ENCODE data around the gene CHI3L2. TPM values are rescaled to one million over a fixed set of nuclear protein-coding genes. Genes with fewer than 3 reads are reported as not detected.
A peak's percentile ranks its signal among the peaks of the same experiment; 100 is the strongest.

The CHI3L2 gene
- polyA plus RNA-seq, 6 donors from 2014 or later = 42.6 to 239 (median 159) TPM

DNA sequence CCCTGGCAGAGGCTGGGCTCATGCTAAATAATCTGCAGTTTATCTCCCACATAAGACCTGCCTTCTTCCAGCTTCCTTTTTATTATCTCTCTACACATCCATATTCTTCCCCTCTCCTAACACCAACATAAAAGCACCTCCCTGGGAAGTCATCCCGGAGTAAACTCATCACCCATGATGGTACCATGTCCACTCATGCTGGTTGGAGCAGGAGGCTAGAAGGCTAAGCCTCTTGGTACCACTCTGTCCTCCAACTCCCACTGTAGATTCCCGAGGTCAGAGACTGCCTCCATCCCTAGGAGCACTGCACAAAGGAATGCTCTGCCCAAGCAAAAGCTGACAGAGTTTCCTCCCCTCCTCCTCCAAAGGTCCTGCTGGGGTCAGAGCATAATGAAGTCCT lies 31.3 kb upstream of the CHI3L2 start:
- DNase-seq = no peak
- ATAC-seq (ENCODE audit: low read depth in 2 of 2) = no peak
- peaks cover 67 to 99% (median 96%) of the 10 kb centered on the region in 3 donors for H3K4me1 Mint-ChIP-seq
- H3K9me3 Mint-ChIP-seq = peaks cover 0 to 2% (median 0%) of the 10 kb centered on the region in 7 donors
- H3K36me3 Mint-ChIP-seq = peaks cover 45 to 50% of the 10 kb centered on the region in 2 donors
- peak overlapping the region in 5 of 8 donors; percentile 19 to 61 (median 39) for H3K4me3 Mint-ChIP-seq
- H3K27ac Mint-ChIP-seq = peak overlapping the region in 4 of 6 donors; percentile 56 to 92 (median 80)
- H3K27me3 Mint-ChIP-seq = no peaks in the 10 kb centered on the region

DNA sequence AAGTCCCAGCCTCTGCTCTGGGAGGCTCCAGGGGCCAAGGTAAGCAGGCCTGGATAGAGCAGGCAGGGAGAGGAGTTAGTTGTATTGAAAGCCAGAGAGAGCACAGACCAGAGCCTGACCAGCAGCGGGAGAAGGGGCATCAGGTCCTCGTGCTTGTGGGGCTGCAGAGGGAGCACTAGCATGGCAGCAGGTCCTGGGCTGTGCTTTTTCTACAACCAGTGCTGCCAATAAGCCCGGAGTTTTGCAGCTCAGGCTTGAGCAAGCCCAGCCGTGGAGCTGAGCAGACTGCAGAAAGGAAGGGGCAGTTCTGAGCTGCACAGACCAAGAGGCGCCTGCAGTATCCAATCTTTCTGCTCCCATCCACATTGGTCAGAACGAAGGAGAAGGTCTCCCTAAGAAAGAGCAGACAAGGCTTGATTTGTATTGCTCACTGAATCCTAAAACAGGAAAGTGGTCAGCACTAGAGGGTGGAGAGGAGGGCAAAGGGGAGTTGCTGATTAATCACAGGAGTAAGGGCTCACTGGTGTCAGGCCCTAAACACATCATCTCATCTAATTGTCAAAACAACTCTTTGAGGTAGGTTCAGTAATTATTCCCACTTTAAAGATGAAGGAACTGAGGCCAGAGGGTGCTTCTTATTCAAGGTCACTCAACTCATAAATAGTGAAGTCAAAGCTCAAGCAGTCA lies 29.8 kb upstream of the CHI3L2 start:
- Mint-ChIP-seq H3K27ac (peak overlapping the region in 3 of 6 donors; percentile 26 to 92 (median 87)), H3K9me3 (no peaks in the 10 kb centered on the region), H3K27me3 (no peaks in the 10 kb centered on the region), H3K4me1 (peaks cover 68 to 98% (median 97%) of the 10 kb centered on the region in 3 donors), H3K36me3 (peaks cover 38 to 40% of the 10 kb centered on the region in 2 donors), H3K4me3 (peak overlapping the region in 6 of 8 donors; percentile 32 to 77 (median 52))
- ATAC-seq (ENCODE audit: low read depth in 2 of 2) (peak; percentile 31 to 49), DNase-seq (peak; percentile 45)

DNA sequence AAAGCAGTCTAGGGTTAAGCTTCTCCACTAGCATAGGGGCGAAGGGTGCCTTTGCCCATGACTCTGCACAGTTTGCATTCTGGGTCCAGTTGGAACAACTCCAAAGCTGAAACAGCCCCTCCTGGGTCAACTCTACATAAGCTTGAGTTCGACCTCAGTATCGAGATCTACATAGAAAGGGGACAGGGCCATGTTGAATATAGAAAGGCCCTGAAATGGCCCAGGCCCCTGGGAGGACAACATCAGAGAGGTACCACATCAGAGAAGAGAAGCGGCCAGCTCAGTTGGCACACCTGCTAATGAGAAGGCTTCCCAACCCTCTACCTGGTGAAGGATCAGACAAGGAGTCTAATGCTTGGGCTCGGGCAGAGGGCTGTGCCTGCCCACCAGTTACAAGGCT lies 28.7 kb upstream of the CHI3L2 start:
- Mint-ChIP-seq H3K4me3 (peak overlapping the region in 1 of 8 donors; percentile 40), H3K27me3 (no peaks in the 10 kb centered on the region), H3K4me1 (peaks cover 62 to 96% (median 93%) of the 10 kb centered on the region in 3 donors), H3K9me3 (no peaks in the 10 kb centered on the region), H3K27ac (peak overlapping the region in 4 of 6 donors; percentile 15 to 76 (median 56)), H3K36me3 (peaks cover 34% of the 10 kb centered on the region in 2 donors)
- ATAC-seq (ENCODE audit: low read depth in 2 of 2) (no peak), DNase-seq (no peak)

DNA sequence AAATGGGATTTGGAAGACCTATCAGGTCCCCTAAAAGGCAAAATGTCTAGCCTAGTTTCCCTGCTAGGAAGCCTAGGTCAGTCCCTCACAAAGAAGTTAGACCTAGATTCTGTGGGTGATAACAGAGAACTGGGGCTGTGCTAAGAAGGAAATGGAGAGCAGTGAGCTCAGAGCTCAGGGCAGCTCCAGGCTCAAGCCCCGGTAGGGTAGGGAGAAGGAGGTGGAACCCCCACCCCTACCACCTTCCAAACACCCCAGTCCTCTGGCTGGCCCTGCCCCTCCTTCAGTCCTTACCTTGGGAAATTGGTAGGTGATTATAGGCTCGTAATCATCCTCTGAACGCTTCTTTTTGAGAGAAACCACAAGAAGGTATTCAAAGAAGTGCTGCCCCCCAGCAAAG lies 28.2 kb upstream of the CHI3L2 start:
- Mint-ChIP-seq H3K27me3 (no peaks in the 10 kb centered on the region), H3K27ac (peak overlapping the region in 4 of 6 donors; percentile 15 to 85 (median 70)), H3K9me3 (no peaks in the 10 kb centered on the region), H3K4me1 (peaks cover 57 to 91% (median 88%) of the 10 kb centered on the region in 3 donors), H3K4me3 (peak overlapping the region in 3 of 8 donors; percentile 54 to 79 (median 71)), H3K36me3 (peaks cover 34% of the 10 kb centered on the region in 2 donors)
- no peak for DNase-seq
- ATAC-seq (ENCODE audit: low read depth in 2 of 2) = no peak

DNA sequence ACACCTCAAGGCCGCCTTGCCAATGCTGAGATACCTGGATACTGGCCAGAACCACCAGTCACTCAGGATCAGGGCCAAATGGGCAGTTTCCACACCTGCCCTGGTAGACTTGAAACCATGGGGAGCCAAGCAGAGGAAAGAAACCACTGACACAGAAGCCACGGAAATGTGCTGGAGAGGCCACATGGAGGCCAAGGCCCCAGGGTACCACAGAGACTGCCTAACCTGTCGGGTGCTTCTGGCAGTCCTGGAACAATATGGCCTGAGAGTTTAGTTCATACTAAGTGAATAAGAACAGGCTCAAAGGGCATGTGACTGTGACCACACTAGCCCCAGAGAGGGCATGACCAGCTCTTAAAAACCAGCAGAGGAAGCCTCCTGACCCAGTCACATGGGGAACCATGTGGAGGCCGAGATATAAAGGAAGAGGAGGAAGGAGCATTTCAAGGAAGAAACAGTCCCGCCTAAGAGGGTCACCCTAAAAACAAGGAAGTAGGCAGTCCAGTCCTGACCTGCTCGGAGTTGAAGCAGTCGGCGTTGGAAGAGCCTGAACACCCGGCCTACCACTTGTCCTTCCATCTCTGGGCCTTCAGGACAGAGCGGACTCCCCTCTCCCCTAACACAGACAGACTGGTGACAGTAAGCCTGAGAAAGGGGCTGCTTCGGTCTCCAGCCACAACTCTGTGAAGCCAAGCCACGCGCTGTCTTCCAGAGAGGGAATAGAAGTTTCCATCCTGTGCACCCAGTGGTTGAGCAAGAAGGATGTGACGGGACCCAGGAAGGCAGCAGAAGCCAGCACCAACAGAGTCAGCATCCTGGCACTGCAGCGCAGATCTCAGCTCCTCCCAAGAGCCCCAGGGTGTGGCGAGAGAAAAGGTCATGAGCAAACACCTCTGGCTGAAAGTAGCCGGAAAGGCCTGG lies 27.4 kb upstream of the CHI3L2 start, which contains the start of gene DENND2D:
TSS of gene DENND2D (minus strand) at position 766 of the 921 bp plus-strand sequence. CDS start at position 579, 187 bp downstream.
- H3K9me3 Mint-ChIP-seq = no peaks in the 10 kb centered on the region
- peaks cover 27 to 29% of the 10 kb centered on the region in 2 donors for H3K36me3 Mint-ChIP-seq
- no peak for DNase-seq
- H3K4me3 Mint-ChIP-seq = peak within 1 kb of the TSS in 7 of 8 donors; percentile 10 to 96 (median 73)
- ATAC-seq (ENCODE audit: low read depth in 2 of 2) = no peak
- peak within 1 kb of the TSS; percentile 63 to 98 (median 80) for H3K27ac Mint-ChIP-seq
- H3K4me1 Mint-ChIP-seq = peaks cover 56 to 90% (median 85%) of the 10 kb centered on the region in 3 donors
- H3K27me3 Mint-ChIP-seq = no peaks in the 10 kb centered on the region

DNA sequence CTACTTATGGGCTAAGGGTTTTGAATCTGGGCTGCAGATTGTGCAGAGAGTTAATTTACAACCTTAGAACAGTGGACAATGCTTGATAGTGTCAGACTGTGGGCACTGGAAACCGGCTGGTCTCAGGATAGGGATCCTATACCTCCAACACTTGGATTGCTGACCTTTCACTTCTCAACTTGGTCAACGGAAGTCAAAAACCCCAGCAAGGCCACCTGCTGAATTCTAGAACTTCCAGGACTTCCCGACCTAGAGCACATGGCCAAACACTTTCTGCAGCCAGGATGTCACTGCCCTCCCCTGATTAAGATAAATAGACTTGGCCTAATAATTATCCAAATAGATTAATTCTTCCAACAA lies 26.7 kb upstream of the CHI3L2 start:
- Mint-ChIP-seq H3K4me1 (peaks cover 59 to 93% (median 85%) of the 10 kb centered on the region in 3 donors), H3K27ac (peak overlapping the region in 5 of 6 donors; percentile 60 to 73 (median 65)), H3K36me3 (peaks cover 22 to 27% of the 10 kb centered on the region in 2 donors), H3K27me3 (no peaks in the 10 kb centered on the region), H3K4me3 (peak overlapping the region in 5 of 8 donors; percentile 34 to 79 (median 70)), H3K9me3 (no peaks in the 10 kb centered on the region)
- ATAC-seq (ENCODE audit: low read depth in 2 of 2) (no peak), DNase-seq (no peak)

DNA sequence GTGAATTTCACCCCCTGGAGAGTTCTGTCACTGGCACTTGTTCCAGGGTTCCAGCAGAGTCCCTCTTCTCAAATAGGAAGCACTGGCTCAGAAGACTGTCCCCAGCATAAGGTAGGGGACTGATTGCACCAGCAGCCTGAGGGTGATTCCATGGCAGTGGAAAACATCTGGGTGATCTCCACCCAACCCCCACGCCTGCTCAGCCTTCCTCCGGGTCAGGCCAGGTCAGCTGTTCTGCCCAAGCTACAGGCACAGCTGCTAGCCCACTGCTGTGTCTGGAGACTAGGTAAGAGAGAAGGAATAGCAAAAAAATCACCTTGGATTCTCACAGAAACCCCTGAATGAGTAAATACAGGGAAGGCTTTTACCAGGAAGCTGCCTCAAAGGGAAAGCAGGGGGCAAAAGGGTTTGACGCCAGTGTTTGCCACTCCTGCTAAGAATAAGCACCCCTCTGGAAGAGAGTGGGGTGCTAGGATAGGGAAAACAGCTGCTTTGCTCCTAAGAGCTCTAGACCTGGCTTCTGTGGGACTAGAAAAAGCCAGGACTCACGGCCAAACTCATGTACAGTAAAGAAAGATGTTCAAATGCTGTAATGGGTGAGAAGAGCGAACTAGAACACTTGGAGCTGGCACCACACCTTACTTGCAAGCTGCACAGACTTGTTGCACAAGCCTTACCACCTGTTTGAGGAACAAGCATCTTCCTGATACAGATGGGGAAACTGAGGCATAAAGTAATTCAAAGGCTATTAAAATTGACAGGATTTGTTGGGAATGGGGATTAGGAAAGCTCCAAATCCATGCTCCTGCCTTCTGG lies 26.0 kb upstream of the CHI3L2 start:
- Mint-ChIP-seq H3K9me3 (peaks cover 0 to 3% (median 0%) of the 10 kb centered on the region in 7 donors), H3K27ac (peak overlapping the region in 4 of 6 donors; percentile 61 to 98 (median 82)), H3K4me3 (peak overlapping the region in 7 of 8 donors; percentile 10 to 96 (median 79)), H3K4me1 (peaks cover 60 to 93% (median 85%) of the 10 kb centered on the region in 3 donors), H3K27me3 (no peaks in the 10 kb centered on the region), H3K36me3 (peaks cover 15 to 23% of the 10 kb centered on the region in 2 donors)
- DNase-seq = no peak
- ATAC-seq (ENCODE audit: low read depth in 2 of 2) = no peak

DNA sequence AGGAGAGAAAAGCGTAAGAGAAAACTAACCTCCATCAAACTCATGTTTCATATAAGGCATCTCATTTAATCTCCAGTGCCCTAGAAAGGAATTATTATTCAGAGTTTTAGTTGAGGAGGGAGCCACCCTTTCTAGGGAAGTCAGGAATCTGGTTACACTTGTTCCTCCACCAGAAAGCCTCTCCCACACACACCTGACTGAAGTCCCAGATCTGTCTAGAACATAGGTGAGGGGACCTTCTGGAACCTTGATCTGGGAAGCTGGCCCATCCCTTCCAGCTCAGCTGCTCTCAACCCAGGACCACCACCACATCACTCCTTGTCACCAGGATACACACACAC lies 25.2 kb upstream of the CHI3L2 start:
- peak overlapping the region; percentile 53 to 98 (median 93) for H3K27ac Mint-ChIP-seq
- H3K4me1 Mint-ChIP-seq = peaks cover 52 to 93% (median 83%) of the 10 kb centered on the region in 3 donors
- no peaks in the 10 kb centered on the region for H3K27me3 Mint-ChIP-seq
- DNase-seq (no peak), ATAC-seq (ENCODE audit: low read depth in 2 of 2) (no peak)
- H3K36me3 Mint-ChIP-seq = peaks cover 7 to 18% of the 10 kb centered on the region in 2 donors
- H3K4me3 Mint-ChIP-seq = peak overlapping the region; percentile 60 to 98 (median 94)
- peaks cover 0 to 3% (median 0%) of the 10 kb centered on the region in 7 donors for H3K9me3 Mint-ChIP-seq

DNA sequence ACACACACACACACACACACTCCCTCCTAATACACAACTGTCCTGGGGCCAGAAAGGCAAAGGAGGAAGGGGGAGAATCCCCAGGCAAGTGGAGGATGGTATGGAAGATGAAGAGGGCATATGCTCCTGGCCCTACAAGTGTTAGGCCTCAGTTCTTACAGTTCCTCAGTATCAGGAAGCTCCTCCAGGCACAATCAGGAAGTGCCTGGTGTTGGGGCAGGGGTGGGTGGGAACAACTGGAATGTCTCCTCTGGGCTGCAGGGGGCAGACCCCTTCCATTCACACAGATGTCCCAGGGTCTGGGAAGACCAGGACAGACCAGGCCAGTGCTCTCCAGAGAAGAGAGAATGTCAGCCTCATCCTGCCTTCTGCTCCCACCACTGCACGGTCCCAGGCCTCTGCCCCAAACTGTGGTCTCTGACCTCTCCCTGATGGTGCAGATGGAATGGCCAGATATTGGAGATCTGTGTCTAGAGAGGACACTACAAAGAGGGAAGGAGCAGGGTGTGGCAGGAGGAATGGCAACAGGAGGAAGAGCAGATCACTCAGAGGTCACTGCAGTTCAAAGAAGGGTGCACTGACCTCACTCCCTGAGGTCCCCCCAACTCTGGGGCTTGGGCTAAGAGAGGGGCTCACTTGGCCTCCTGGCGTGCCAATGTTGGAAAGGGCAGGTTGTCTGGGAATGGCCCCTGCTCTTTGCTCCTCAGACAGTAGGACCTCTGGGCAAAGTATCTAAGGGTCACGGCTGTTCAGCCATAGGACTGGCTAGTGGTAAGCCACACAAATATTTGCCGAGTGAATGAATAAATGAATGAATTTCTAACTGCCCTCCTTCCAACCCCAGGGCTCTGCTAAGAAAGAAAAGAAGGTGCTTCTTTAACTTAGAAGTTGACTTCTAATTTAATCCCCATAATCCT lies 24.5 kb upstream of the CHI3L2 start:
- peak overlapping the region; percentile 73 to 98 (median 94) for H3K4me3 Mint-ChIP-seq
- H3K9me3 Mint-ChIP-seq = peaks cover 0 to 3% (median 0%) of the 10 kb centered on the region in 7 donors
- no peaks in the 10 kb centered on the region for H3K27me3 Mint-ChIP-seq
- no peak for DNase-seq
- peaks cover 46 to 91% (median 83%) of the 10 kb centered on the region in 3 donors for H3K4me1 Mint-ChIP-seq
- H3K27ac Mint-ChIP-seq = peak overlapping the region; percentile 69 to 98 (median 98)
- ATAC-seq (ENCODE audit: low read depth in 2 of 2) = no peak
- H3K36me3 Mint-ChIP-seq = peaks cover under 1 to 12% of the 10 kb centered on the region in 2 donors

DNA sequence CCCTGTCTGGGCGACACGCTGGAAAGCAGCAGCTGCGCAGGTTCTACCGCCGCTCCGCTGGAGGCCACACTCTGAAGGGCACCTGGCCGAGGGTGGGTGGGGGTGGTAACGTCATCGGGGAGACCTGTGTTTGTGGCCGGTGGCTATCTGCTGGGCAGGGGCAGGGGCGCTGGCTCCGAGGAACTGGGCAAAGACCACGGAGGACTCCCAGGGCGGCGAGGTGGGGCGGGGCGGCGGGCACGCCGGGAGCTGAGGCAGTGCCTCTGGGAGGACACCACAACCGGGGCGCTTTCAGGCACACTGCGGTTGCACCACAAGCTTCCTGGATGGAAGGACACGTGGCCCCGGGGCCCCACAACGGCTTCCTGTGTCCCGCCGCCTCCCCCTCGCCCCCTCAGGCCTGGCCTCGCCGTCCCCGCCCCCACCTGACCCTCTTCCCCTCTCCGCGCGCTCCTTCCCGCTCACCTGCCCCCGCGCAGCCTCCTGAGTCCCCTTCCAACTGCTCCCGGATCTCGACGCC lies 23.8 kb upstream of the CHI3L2 start:
- Mint-ChIP-seq H3K4me3 (peak overlapping the region; percentile 73 to 98 (median 94)), H3K9me3 (peaks cover 0 to 3% (median 0%) of the 10 kb centered on the region in 7 donors), H3K36me3 (peaks cover 0 to 11% of the 10 kb centered on the region in 2 donors), H3K27ac (peak overlapping the region; percentile 41 to 98 (median 98)), H3K27me3 (no peaks in the 10 kb centered on the region), H3K4me1 (peaks cover 52 to 89% (median 82%) of the 10 kb centered on the region in 3 donors)
- ATAC-seq (ENCODE audit: low read depth in 2 of 2) (peak; percentile 76 to 77), DNase-seq (peak; percentile 90)

DNA sequence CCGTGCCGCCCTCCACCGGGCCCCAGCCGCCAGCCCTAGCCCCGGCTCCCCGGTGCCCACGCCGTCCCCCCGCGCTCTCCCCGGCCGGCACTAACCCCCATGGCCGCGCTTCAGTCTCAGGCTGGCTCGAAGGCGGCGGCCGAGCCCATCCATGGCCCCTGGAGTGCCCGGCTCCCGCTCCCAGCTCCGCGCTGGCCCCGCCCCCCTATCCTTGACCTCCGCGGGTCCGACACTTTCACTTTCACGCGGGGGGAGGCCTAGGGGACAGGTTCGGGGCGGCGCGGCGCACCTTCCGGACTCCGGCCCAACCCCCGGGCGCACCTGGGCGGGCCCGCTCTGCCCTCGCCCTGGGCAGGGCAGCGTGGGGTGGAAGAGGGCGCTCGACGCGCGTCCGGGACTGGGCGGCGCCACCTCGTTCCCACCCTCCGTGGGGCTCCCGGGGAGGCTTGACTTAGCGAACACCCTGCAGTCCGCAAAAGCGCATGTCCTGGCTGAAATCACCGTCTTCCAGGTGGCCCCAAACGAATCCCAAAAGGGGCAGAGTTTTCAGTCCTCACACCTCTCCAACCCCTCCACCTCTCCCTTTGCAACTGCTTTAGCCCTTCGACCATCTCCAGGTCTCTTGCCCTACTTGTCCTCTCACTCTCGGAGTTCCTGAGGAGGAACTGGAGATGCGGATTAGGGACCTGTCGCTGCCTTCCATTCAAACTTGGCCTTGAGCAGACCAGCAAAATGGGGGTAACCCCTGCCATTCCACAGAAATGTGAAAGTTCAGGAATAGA lies 23.1 kb upstream of the CHI3L2 start:
- peaks cover 0 to 11% of the 10 kb centered on the region in 2 donors for H3K36me3 Mint-ChIP-seq
- DNase-seq = peak; percentile 76
- H3K27me3 Mint-ChIP-seq = no peaks in the 10 kb centered on the region
- peak overlapping the region; percentile 73 to 98 (median 94) for H3K4me3 Mint-ChIP-seq
- peaks cover 0 to 3% (median 0%) of the 10 kb centered on the region in 7 donors for H3K9me3 Mint-ChIP-seq
- peaks cover 52 to 88% (median 76%) of the 10 kb centered on the region in 3 donors for H3K4me1 Mint-ChIP-seq
- H3K27ac Mint-ChIP-seq = peak overlapping the region; percentile 41 to 98 (median 98)
- peak; percentile 63 to 69 for ATAC-seq (ENCODE audit: low read depth in 2 of 2)
